ENCODE results near the gene SLC6A17.

Gene SLC6A17

GRCh38 chr1:110150330-110151174, at the start of gene SLC6A17:
SLC6A17 (plus strand) TSS chr1:110150494; CDS start chr1:110166930, 16,436 bp downstream.
- no peaks in the 10 kb centered on the region for H3K4me1 Mint-ChIP-seq (ENCODE audit: low read depth)
- no peaks in the 10 kb centered on the region for H3K9me3 Mint-ChIP-seq
- peak; percentile 49 for DNase-seq (ENCODE audit: low spot score)
- peaks cover 27% of the 10 kb centered on the region for H3K27me3 Mint-ChIP-seq (ENCODE audit: low read depth)
- no peak within 1 kb of the TSS for H3K27ac Mint-ChIP-seq
- H3K4me3 Mint-ChIP-seq: no peak within 1 kb of the TSS
- H3K36me3 Mint-ChIP-seq (ENCODE audit: low read depth): no peaks in the 10 kb centered on the region

- H3K4me1 Mint-ChIP-seq (ENCODE audit: low read depth): no peaks in the 10 kb centered on the region
- no peak overlapping the region for H3K4me3 Mint-ChIP-seq
- no peaks in the 10 kb centered on the region for H3K36me3 Mint-ChIP-seq (ENCODE audit: low read depth)
- H3K27me3 Mint-ChIP-seq (ENCODE audit: low read depth): peaks cover 4% of the 10 kb centered on the region
- H3K27ac Mint-ChIP-seq: no peak overlapping the region
- no peak for DNase-seq (ENCODE audit: low spot score)
- H3K9me3 Mint-ChIP-seq: no peaks in the 10 kb centered on the region
Observed at GRCh38 chr1:110102081-110102480, 48.2 kb upstream of the SLC6A17 start.

- H3K36me3 Mint-ChIP-seq (ENCODE audit: low read depth): no peaks in the 10 kb centered on the region
Observed at GRCh38 chr1:110106013-110106941, 44.0 kb upstream of the SLC6A17 start.

GRCh38 chr1:110107867-110108469, 42.3 kb upstream of the SLC6A17 start:
- no peak for DNase-seq (ENCODE audit: low spot score)
- Mint-ChIP-seq H3K27ac (no peak overlapping the region), H3K27me3 (ENCODE audit: low read depth) (peaks cover 13% of the 10 kb centered on the region), H3K4me1 (ENCODE audit: low read depth) (no peaks in the 10 kb centered on the region), H3K9me3 (no peaks in the 10 kb centered on the region), H3K36me3 (ENCODE audit: low read depth) (no peaks in the 10 kb centered on the region), H3K4me3 (no peak overlapping the region)

More at GRCh38 chr1:110106013-110106941, 44.0 kb upstream of the SLC6A17 start:
- H3K4me3 Mint-ChIP-seq: no peak overlapping the region
- H3K27ac Mint-ChIP-seq: no peak overlapping the region
- peak; percentile 47 for DNase-seq (ENCODE audit: low spot score)
- no peaks in the 10 kb centered on the region for H3K9me3 Mint-ChIP-seq
- H3K27me3 Mint-ChIP-seq (ENCODE audit: low read depth): peaks cover 7% of the 10 kb centered on the region
- H3K4me1 Mint-ChIP-seq (ENCODE audit: low read depth): no peaks in the 10 kb centered on the region

GRCh38 chr1:110111081-110111480, 39.2 kb upstream of the SLC6A17 start:
- no peak for DNase-seq (ENCODE audit: low spot score)
- H3K9me3 Mint-ChIP-seq: no peaks in the 10 kb centered on the region
- H3K27me3 Mint-ChIP-seq (ENCODE audit: low read depth): peaks cover 19% of the 10 kb centered on the region

GRCh38 chr1:110112143-110112542, 38.2 kb upstream of the SLC6A17 start, which contains the start of gene UBL4B:
UBL4B (plus strand) TSS chr1:110112443; CDS start chr1:110112535, 92 bp downstream.
- H3K9me3 Mint-ChIP-seq: no peaks in the 10 kb centered on the region
- H3K27ac Mint-ChIP-seq: no peak within 1 kb of the TSS
- no peaks in the 10 kb centered on the region for H3K36me3 Mint-ChIP-seq (ENCODE audit: low read depth)
- no peak for DNase-seq (ENCODE audit: low spot score)
- H3K27me3 Mint-ChIP-seq (ENCODE audit: low read depth): peaks cover 22% of the 10 kb centered on the region
- H3K4me1 Mint-ChIP-seq (ENCODE audit: low read depth): no peaks in the 10 kb centered on the region
- H3K4me3 Mint-ChIP-seq: no peak within 1 kb of the TSS

More at GRCh38 chr1:110111081-110111480, 39.2 kb upstream of the SLC6A17 start:
- Mint-ChIP-seq H3K4me3 (no peak overlapping the region), H3K27ac (no peak overlapping the region), H3K36me3 (ENCODE audit: low read depth) (no peaks in the 10 kb centered on the region), H3K4me1 (ENCODE audit: low read depth) (no peaks in the 10 kb centered on the region)

GRCh38 chr1:110112656-110113055, 37.6 kb upstream of the SLC6A17 start:
- Mint-ChIP-seq H3K36me3 (ENCODE audit: low read depth) (no peaks in the 10 kb centered on the region), H3K27ac (no peak overlapping the region), H3K27me3 (ENCODE audit: low read depth) (peaks cover 20% of the 10 kb centered on the region)

GRCh38 chr1:110113551-110113950, 36.7 kb upstream of the SLC6A17 start:
- no peak overlapping the region for H3K27ac Mint-ChIP-seq

More at GRCh38 chr1:110112656-110113055, 37.6 kb upstream of the SLC6A17 start:
- no peak for DNase-seq (ENCODE audit: low spot score)
- Mint-ChIP-seq H3K4me1 (ENCODE audit: low read depth) (no peaks in the 10 kb centered on the region), H3K4me3 (no peak overlapping the region), H3K9me3 (no peaks in the 10 kb centered on the region)

GRCh38 chr1:110114173-110114572, 36.1 kb upstream of the SLC6A17 start:
- Mint-ChIP-seq H3K27me3 (ENCODE audit: low read depth) (peaks cover 19% of the 10 kb centered on the region), H3K27ac (no peak overlapping the region), H3K4me3 (no peak overlapping the region), H3K36me3 (ENCODE audit: low read depth) (no peaks in the 10 kb centered on the region), H3K9me3 (no peaks in the 10 kb centered on the region), H3K4me1 (ENCODE audit: low read depth) (no peaks in the 10 kb centered on the region)
- DNase-seq (ENCODE audit: low spot score): no peak

More at GRCh38 chr1:110113551-110113950, 36.7 kb upstream of the SLC6A17 start:
- H3K4me1 Mint-ChIP-seq (ENCODE audit: low read depth): no peaks in the 10 kb centered on the region
- H3K9me3 Mint-ChIP-seq: no peaks in the 10 kb centered on the region
- H3K4me3 Mint-ChIP-seq: no peak overlapping the region
- no peaks in the 10 kb centered on the region for H3K36me3 Mint-ChIP-seq (ENCODE audit: low read depth)
- H3K27me3 Mint-ChIP-seq (ENCODE audit: low read depth): peaks cover 20% of the 10 kb centered on the region
- DNase-seq (ENCODE audit: low spot score): no peak

GRCh38 chr1:110114784-110115183, 35.5 kb upstream of the SLC6A17 start:
- Mint-ChIP-seq H3K4me3 (no peak overlapping the region), H3K9me3 (no peaks in the 10 kb centered on the region), H3K27me3 (ENCODE audit: low read depth) (peaks cover 17% of the 10 kb centered on the region), H3K4me1 (ENCODE audit: low read depth) (no peaks in the 10 kb centered on the region), H3K36me3 (ENCODE audit: low read depth) (no peaks in the 10 kb centered on the region), H3K27ac (no peak overlapping the region)
- no peak for DNase-seq (ENCODE audit: low spot score)

GRCh38 chr1:110118636-110119396, 31.5 kb upstream of the SLC6A17 start:
- H3K27ac Mint-ChIP-seq: no peak overlapping the region
- no peak for DNase-seq (ENCODE audit: low spot score)
- H3K27me3 Mint-ChIP-seq (ENCODE audit: low read depth): peaks cover 16% of the 10 kb centered on the region
- H3K4me3 Mint-ChIP-seq: no peak overlapping the region
- no peaks in the 10 kb centered on the region for H3K4me1 Mint-ChIP-seq (ENCODE audit: low read depth)
- H3K36me3 Mint-ChIP-seq (ENCODE audit: low read depth): peaks cover 5% of the 10 kb centered on the region
- peaks cover 14% of the 10 kb centered on the region for H3K9me3 Mint-ChIP-seq

- no peak for DNase-seq (ENCODE audit: low spot score)
- peaks cover 5% of the 10 kb centered on the region for H3K36me3 Mint-ChIP-seq (ENCODE audit: low read depth)
- H3K4me1 Mint-ChIP-seq (ENCODE audit: low read depth): no peaks in the 10 kb centered on the region
Observed at GRCh38 chr1:110119843-110120242, 30.5 kb upstream of the SLC6A17 start.

GRCh38 chr1:110120960-110121561, 29.2 kb upstream of the SLC6A17 start:
- H3K27ac Mint-ChIP-seq: no peak overlapping the region
- no peaks in the 10 kb centered on the region for H3K4me1 Mint-ChIP-seq (ENCODE audit: low read depth)
- H3K4me3 Mint-ChIP-seq: no peak overlapping the region

More at GRCh38 chr1:110119843-110120242, 30.5 kb upstream of the SLC6A17 start:
- H3K9me3 Mint-ChIP-seq: peaks cover 14% of the 10 kb centered on the region
- H3K4me3 Mint-ChIP-seq: no peak overlapping the region
- H3K27ac Mint-ChIP-seq: no peak overlapping the region
- peaks cover 17% of the 10 kb centered on the region for H3K27me3 Mint-ChIP-seq (ENCODE audit: low read depth)

More at GRCh38 chr1:110120960-110121561, 29.2 kb upstream of the SLC6A17 start:
- no peak for DNase-seq (ENCODE audit: low spot score)
- peaks cover 5% of the 10 kb centered on the region for H3K36me3 Mint-ChIP-seq (ENCODE audit: low read depth)
- peaks cover 11% of the 10 kb centered on the region for H3K27me3 Mint-ChIP-seq (ENCODE audit: low read depth)
- H3K9me3 Mint-ChIP-seq: peaks cover 14% of the 10 kb centered on the region
